Measurements from ENCODE around the gene RHEBL1. TPM values are rescaled to one million over a fixed set of nuclear protein-coding genes. Genes with fewer than 3 reads are reported as not detected.

Gene RHEBL1, protein sequence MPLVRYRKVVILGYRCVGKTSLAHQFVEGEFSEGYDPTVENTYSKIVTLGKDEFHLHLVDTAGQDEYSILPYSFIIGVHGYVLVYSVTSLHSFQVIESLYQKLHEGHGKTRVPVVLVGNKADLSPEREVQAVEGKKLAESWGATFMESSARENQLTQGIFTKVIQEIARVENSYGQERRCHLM
- 1 to 10 TPM in 2 of 6 donors, under 1 TPM in 2, not detected in 2; 0.97 to 1.4 (median 1.2) TPM for total RNA-seq

GRCh38 chr12:49069507-49070346, at the start of gene RHEBL1:
TSS of gene RHEBL1 (minus strand) at chr12:49069979. CDS start at chr12:49069785, 194 bp downstream.
- ATAC-seq (ENCODE audit: low FRiP score in 2 of 2) (peak; percentile 100), DNase-seq (peak; percentile 99 to 100)
- peak within 1 kb of the TSS; percentile 28 to 83 (median 71) for H3K27ac ChIP-seq
- TF ChIP-seq, protein P1, sequence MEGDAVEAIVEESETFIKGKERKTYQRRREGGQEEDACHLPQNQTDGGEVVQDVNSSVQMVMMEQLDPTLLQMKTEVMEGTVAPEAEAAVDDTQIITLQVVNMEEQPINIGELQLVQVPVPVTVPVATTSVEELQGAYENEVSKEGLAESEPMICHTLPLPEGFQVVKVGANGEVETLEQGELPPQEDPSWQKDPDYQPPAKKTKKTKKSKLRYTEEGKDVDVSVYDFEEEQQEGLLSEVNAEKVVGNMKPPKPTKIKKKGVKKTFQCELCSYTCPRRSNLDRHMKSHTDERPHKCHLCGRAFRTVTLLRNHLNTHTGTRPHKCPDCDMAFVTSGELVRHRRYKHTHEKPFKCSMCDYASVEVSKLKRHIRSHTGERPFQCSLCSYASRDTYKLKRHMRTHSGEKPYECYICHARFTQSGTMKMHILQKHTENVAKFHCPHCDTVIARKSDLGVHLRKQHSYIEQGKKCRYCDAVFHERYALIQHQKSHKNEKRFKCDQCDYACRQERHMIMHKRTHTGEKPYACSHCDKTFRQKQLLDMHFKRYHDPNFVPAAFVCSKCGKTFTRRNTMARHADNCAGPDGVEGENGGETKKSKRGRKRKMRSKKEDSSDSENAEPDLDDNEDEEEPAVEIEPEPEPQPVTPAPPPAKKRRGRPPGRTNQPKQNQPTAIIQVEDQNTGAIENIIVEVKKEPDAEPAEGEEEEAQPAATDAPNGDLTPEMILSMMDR (IDR thresholded peaks at IDR 0.05), result peak in 3 of 6 experiments; percentile 8 to 39 (median 31)
- TF ChIP-seq POLR2A (IDR thresholded peaks at IDR 0.05) (peak in 2 of 4 donors; percentile 45 to 56), EP300 (IDR thresholded peaks at IDR 0.05) (no peak), POLR2AphosphoS5 (IDR thresholded peaks at IDR 0.05) (peak in 1 of 2 donors; percentile 68)
- H3K4me1 ChIP-seq, result peaks cover 7 to 18% (median 12%) of the 10 kb centered on the region in 4 donors
- H3K27me3 ChIP-seq, result no peaks in the 10 kb centered on the region
- WGBS, 2 donors, result 0% methylated on average over 43 to 49 of the region's 60 CpGs
- no peaks in the 10 kb centered on the region for H3K36me3 ChIP-seq
- H3K4me3 ChIP-seq, result peak within 1 kb of the TSS; percentile 34 to 94 (median 83)
- no peaks in the 10 kb centered on the region for H3K9me3 ChIP-seq

GRCh38 chr12:49111206-49111605, 41.4 kb upstream of the RHEBL1 start:
- DNase-seq (no peak), ATAC-seq (ENCODE audit: low FRiP score in 2 of 2) (no peak)
- peaks cover 30 to 44% (median 32%) of the 10 kb centered on the region in 4 donors for H3K4me1 ChIP-seq
- H3K9me3 ChIP-seq, result no peaks in the 10 kb centered on the region
- H3K27me3 ChIP-seq, result no peaks in the 10 kb centered on the region
- peaks cover 0 to 8% (median 0%) of the 10 kb centered on the region in 4 donors for H3K36me3 ChIP-seq
- H3K4me3 ChIP-seq, result peak overlapping the region in 3 of 4 donors; percentile 82 to 94 (median 86)
- WGBS, 2 donors, result 45 to 54% methylated on average over 6 of the region's 6 CpGs
- peak overlapping the region; percentile 94 to 100 (median 98) for H3K27ac ChIP-seq
- no peak for TF ChIP-seq EP300 (IDR thresholded peaks at IDR 0.05)
- TF ChIP-seq, protein P1 (IDR thresholded peaks at IDR 0.05), result no peak
- no peak for TF ChIP-seq POLR2AphosphoS5 (IDR thresholded peaks at IDR 0.05)
- TF ChIP-seq POLR2A (IDR thresholded peaks at IDR 0.05), result no peak

DNA sequence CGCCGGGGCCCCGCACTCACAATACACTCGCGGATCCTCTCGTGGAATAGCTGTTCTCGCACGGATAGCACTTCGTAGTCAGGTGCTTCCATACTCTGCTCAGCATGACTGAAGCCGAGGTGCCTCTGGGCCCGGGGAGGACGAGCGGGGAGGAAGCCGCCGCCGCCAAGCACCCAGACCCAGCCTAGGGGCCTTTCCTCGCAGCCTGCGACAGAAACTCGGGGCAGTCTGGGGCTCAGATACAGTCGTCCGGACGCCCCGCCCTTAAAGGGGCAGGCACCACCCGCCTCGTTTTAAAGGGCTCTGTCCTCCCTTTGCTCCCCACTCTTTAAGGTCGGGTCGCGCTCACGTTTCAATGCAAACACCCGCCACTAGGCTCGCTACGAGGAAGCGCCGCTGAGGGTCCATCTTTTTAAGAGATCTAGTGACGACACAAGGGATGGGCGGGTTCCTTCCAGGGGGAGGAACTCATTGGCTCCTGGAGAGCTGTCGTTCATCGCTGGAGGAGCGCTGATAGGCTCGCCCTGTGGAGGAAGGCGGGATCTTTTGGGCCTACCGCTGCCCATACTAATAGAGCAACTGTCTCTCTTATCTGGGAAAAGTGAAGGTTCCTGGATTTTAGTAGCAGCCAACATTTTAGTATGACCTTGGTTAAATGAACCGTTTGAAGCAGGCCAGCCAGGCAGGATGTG, 40.8 kb upstream of the RHEBL1 start, which contains the start of gene LMBR1L:
LMBR1L (minus strand) TSS at position 384 of the 692 bp plus-strand sequence; CDS start at position 92, 292 bp downstream.
- WGBS, 2 donors, result 0 to 1% methylated on average over 4 to 32 of the region's 43 CpGs
- DNase-seq (peak; percentile 90 to 96), ATAC-seq (ENCODE audit: low FRiP score in 2 of 2) (peak; percentile 98 to 99)
- Histone ChIP-seq H3K4me3 (peak within 1 kb of the TSS; percentile 82 to 97 (median 90)), H3K9me3 (no peaks in the 10 kb centered on the region), H3K27me3 (no peaks in the 10 kb centered on the region), H3K4me1 (peaks cover 30 to 50% (median 34%) of the 10 kb centered on the region in 4 donors), H3K27ac (peak within 1 kb of the TSS; percentile 94 to 100 (median 98)), H3K36me3 (peaks cover 0 to 14% (median 4%) of the 10 kb centered on the region in 4 donors)
- TF ChIP-seq EP300 (IDR thresholded peaks at IDR 0.05) (no peak), POLR2A (IDR thresholded peaks at IDR 0.05) (peak in 3 of 4 donors; percentile 46 to 92 (median 92)), POLR2AphosphoS5 (IDR thresholded peaks at IDR 0.05) (peak; percentile 67 to 94)
- TF ChIP-seq, protein P1 (IDR thresholded peaks at IDR 0.05), result peak; percentile 42 to 88 (median 84)

DNA sequence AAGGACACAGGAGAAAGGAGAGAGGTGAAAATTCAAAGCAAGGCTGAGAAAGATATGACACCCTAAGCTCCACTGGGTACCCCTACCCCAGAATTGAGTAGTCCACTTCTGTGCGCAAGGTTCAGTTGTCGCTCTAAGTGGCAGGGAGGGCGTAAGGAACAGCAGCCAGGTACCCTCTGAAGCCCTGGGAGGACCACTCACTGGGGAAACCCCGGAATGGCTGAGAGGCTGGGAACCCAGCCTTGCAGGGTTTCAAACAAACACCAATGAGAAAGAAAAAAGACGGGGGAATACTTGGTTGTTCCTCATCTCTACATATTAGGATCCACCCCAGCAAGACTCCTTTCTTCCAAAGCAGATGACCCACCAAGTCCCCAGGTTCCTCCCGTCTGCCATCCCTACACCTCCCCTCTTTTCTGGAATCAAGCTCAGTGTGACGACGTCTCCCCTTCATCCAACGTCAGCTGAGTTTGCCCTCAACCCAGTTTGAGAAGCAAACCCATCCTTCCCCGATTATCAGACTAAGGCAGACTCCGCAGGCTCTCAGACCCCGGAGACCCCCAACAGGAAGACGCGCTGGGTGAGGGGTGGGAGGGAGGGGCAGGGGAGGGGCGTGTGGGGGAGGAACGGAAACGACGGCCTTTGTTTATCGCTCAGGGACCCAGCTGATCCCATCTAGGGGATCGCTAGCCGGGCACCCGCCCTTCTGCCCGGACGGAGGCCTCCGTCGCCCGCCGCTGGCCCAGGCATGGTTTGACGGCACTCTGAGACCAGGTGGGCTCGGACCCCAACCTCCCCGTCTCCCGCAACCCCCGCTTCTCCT, 40.1 kb upstream of the RHEBL1 start:
- peak overlapping the region; percentile 94 to 100 (median 98) for H3K27ac ChIP-seq
- peak; percentile 39 to 88 for DNase-seq
- H3K4me1 ChIP-seq, result peaks cover 35 to 58% (median 39%) of the 10 kb centered on the region in 4 donors
- H3K27me3 ChIP-seq, result no peaks in the 10 kb centered on the region
- H3K36me3 ChIP-seq, result peaks cover 0 to 22% (median 10%) of the 10 kb centered on the region in 4 donors
- peak; percentile 27 to 51 for ATAC-seq (ENCODE audit: low FRiP score in 2 of 2)
- H3K9me3 ChIP-seq, result no peaks in the 10 kb centered on the region
- no peak for TF ChIP-seq POLR2A (IDR thresholded peaks at IDR 0.05)
- TF ChIP-seq, protein P1 (IDR thresholded peaks at IDR 0.05), result no peak
- 4 to 6% methylated on average over 27 to 29 of the region's 33 CpGs for WGBS, 2 donors
- H3K4me3 ChIP-seq, result peak overlapping the region; percentile 82 to 97 (median 90)

Measured in upper lobe of left lung (tissue), 6 donors.